Adipose tissue (tissue), 3 donors: ENCODE data around the gene CARD11. TPM values are rescaled to one million over a fixed set of nuclear protein-coding genes. Genes with fewer than 3 reads are reported as not detected.

Experiments used
- H3K27ac ChIP-seq: one replicate; pipeline ENCODE4 v1.5.1; 2013; ENCODE audit warnings: low read depth, low read length
- WGBS, 3 donors: extraction: QIAGEN DNeasy Blood & Tissue Kit; methylation state at CpG; one replicate each; pipeline ENCODE4 v1.1.7; 2013; 5-methylcytosine and 5-hydroxymethylcytosine counted together
- polyA plus RNA-seq, 3 donors: library from polyadenylated mRNA; stranded (reverse); fragments of 200-250 nt; gene quantifications; one replicate each; pipeline ENCODE4 v1.2.3, GENCODE V29; 2013
- donor health status: healthy with polysubstance abuse.
- donor health status: Bipolar disorder and iron deficiency.
- donor health status: healthy.

CARD11 gene
- under 1 TPM; 0.74 to 0.85 (median 0.79) TPM for polyA plus RNA-seq

DNA sequence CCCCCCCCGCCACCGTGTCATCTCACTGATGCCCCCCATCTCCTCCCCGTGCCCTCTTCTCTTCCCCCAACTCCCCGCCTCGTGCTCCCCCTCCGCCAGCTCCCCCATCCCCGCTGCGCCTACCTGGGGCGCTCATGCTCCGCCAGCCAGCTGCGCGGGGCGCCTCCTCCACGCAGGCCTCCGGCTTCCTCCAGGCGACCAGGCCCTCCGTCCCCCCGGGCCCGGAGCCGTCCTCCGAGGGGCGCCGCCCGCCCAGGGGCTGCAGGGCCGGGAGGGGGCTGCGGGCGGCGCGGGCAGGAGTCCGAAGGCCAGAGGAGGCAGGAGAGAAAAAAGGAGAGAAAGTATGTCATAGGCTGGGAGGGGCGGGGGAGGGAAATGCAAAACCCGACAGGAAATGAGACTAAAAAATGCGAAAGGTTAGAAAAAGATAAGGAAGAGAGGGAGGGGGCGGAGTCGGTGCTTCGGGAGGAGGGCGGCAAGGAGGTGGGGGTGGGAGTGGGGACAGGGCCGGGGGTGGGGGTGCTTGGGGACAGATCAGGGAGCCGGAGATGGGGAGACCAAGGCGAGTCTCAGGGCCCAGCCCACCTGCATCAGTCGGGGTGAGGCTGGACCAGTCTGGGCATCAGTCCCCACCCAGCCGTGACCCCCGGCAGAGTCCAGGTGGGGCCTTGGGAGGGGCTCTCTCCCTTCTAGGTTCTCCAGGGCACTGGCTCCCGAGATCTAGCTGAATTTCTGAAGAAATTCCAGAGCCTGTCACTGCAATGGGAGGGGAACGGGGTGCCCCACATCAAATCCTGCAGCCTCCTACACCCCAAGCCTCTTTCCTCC is at the start of gene CARD11:
Gene CARD11, minus strand, starts transcription at position 324 of the 828 bp plus-strand sequence. CDS start 85,361 bp downstream, outside the sequence.
- WGBS, 3 donors: 7 to 10% (median 8%) methylated on average over 34 to 45 of the region's 45 CpGs
- no peak within 1 kb of the TSS for H3K27ac ChIP-seq

DNA sequence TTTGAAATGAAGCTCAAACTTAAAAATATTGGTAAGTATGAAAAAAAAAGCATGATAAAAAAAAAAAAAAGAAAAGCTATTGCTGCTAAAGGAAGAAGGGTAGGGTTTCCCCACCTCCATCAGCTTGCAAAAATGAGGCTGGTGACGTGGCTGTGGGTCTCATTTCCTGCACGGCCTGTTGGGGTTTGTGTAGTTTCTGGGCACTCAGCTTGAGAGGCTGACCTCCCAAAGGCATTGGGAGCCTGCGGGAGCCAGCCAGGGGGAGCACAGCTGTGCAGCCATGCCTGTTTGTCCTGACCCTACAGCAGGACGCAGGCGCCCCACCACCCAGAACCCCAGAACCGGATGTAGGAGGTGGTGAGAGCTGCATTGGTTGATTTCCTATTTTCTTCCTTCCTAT is 48.8 kb upstream of the CARD11 start:
- H3K27ac ChIP-seq: no peak overlapping the region
- WGBS, 3 donors: 34 to 68% (median 39%) methylated on average over 6 of the region's 6 CpGs

DNA sequence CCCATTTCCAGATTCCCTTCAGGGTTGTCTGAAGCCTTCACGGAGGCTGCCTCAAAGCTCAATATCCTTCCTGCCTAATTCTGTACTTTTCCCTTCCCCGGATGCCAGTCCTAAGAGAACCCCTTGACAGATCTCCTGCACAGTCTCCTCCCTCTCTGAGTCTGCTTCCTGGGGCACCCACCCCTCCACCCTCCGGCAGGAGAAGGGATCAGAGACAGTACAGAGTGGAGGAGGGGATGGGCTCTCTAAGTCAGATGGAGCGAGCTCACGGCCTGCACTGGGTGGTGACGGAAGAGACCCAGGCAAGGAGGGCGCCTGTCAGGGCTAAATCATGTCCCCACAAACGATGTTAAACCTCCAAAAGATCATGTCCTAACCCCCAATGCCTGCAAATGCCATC is 48.0 kb upstream of the CARD11 start:
- no peak overlapping the region for H3K27ac ChIP-seq

DNA sequence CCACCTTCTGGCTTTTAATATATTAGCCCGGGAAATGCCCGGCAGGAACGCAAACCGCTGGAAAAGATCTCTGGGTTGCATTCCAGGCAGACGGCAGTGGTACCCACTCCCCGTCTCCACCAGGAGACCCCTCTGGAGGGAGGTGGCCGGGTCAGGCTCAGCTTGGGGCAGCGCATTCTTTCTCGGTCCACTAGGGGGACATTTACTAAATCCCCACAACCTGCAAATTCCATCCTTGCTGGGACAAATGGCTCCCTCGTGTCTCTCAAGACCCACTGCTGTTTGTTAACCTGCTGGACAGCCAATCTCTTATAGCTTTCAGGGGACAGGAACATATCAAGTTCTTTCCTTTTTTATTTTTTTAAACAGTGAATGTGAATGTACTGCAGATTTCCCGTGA is 45.8 kb upstream of the CARD11 start:
- 36 to 50% (median 44%) methylated on average over 11 of the region's 11 CpGs for WGBS, 3 donors
- no peak overlapping the region for H3K27ac ChIP-seq

More for the DNA sequence above, 48.0 kb upstream of the CARD11 start:
- 80 to 81% (median 80%) methylated on average over 8 of the region's 8 CpGs for WGBS, 3 donors

DNA sequence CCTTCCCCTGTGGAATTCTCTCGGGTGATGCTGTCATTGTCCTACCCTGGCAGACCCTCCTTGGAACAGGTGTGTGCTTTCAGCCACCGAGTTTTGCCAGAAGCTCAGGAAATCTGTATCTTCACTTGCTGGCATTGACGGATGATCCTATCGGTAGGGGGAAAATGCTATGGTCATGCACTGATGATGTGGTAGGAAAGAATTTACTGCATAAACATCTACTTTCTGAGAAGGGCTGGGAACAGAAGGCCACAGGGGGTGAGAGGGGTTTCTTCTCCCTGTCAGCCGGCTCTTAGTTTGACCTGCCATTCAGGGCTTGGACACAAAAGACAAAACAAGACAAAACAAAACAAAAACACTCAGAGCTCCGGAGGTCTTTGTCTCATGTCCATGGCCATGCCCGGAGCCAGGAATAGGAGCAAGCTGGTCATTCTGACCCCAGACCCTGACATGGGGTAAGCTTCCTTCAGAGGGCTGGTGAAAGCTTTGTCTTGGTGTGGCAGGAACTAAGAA is 43.6 kb upstream of the CARD11 start:
- no peak overlapping the region for H3K27ac ChIP-seq
- 46 to 54% (median 49%) methylated on average over 7 of the region's 7 CpGs for WGBS, 3 donors

DNA sequence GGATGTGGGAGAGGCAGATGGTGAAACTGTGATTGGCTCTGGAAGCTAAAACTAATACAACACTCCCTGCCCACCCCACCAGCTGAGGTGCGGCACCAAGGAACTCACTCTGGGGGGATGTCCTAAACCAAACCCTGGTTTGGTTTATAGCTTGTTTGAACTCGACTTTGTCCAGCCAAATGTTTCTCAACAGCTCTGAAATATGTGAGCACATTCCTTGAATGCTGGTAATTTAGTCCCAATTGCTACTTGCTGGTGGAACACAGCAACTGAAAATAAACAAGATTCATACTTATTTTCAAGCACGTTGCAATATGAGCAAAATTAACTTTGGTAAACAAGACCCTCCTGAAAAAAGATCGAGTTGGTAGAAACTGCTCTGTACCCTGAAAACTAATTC is 39.7 kb upstream of the CARD11 start:
- 58 to 73% (median 68%) methylated on average over 4 of the region's 4 CpGs for WGBS, 3 donors
- no peak overlapping the region for H3K27ac ChIP-seq

DNA sequence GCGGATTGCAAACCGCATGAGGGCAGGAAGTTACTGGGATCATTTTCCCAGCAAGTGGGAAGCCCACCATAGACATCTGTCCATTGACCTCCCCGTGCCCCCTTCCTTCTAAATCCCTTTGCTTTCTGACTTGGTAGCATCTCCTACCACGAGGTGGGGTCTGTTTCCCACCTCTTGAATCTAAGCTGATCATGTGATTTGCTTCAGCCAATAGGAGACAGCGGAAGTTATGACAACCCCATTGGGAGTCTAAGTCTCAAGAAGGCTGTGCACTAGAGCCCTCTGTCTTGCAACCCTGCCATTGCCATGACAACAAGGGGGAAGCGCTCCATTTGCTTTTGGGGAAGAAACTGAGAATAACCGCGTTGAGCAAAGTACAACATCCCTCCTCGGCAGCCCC is 39.2 kb upstream of the CARD11 start:
- WGBS, 3 donors: 80 to 91% (median 90%) methylated on average over 9 of the region's 9 CpGs
- no peak overlapping the region for H3K27ac ChIP-seq

DNA sequence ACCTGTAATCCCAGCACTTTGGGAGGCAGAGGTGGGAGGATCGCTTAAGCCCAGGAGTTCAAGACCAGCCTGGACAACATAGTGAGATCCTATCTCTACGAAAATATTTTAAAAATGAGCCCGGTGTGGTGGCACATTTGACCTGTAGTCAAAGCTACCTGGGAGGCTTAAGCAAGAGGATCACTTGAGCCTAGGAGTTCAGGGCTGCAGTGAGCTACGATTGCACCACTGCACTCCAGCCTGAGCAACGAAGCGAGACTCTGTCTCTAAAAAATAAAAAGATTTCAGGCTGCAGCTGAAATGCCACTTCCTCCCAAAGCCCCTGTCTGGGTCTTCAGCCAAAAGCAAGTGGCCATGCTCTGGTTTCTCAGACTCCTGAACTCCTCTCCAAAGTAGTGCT is 38.7 kb upstream of the CARD11 start:
- no peak overlapping the region for H3K27ac ChIP-seq
- WGBS, 3 donors: 75 to 77% (median 76%) methylated on average over 6 of the region's 6 CpGs

DNA sequence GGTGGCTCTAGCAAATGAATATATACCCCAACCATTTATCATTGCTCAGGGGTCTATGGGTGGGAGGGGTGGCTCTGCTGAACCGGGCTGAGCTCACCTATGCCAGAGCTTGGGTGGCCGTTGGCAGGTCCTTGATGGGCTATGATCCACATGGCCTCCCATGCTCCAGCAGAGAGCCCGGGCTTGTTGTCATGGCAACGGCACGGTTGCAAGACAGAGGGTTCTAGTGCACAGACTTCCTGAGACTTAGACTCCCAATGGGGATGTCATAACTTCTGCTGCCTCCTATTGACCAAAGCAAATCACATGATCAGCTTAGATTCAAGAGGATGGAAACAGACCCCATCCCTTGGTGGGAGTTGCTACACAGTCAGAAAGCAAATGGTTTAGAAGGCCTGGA is 36.4 kb upstream of the CARD11 start:
- H3K27ac ChIP-seq: no peak overlapping the region
- WGBS, 3 donors: 68 to 79% (median 70%) methylated on average over 5 of the region's 5 CpGs

DNA sequence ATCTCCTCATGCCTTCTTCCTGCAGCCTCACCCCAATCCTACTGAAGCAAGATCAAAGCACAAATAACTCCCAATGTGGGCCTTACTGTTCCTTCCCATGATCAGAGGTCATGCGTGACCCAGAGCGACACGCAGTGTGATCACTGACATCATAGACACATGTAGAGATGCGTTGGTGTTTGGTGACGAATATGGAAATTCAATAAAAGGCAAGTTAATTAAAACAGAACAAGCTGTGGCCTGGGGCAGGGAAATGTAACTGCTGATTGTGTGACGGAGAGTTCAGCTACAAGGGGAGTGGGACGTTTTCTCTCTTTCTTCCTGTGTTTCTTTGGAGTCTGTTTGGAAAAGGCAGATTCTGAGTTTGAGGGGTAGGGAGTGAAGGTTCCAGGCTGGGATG is 34.8 kb upstream of the CARD11 start:
- WGBS, 3 donors: 81 to 85% (median 85%) methylated on average over 7 of the region's 7 CpGs
- no peak overlapping the region for H3K27ac ChIP-seq

DNA sequence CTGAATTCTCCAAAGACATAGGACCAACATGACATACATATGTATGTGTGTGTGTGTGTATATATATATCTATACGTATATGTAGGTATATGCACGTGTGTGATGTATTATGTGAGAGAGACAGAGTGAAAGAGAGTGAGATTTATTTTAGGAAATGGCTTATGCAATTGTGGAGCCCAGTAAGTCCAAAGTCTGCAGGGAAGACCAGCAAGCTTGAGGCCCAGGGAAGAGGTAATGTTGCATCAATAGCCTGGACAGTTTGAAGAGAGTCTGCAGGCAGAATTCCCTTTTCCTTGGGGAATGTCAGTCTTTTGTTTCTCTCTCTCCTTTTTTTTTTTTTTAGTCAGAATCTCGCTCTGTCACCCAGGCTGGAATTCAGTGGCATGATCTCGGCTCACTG is 33.0 kb upstream of the CARD11 start:
- no peak overlapping the region for H3K27ac ChIP-seq
- WGBS, 3 donors: 88 to 92% (median 89%) methylated on average over 4 of the region's 4 CpGs

DNA sequence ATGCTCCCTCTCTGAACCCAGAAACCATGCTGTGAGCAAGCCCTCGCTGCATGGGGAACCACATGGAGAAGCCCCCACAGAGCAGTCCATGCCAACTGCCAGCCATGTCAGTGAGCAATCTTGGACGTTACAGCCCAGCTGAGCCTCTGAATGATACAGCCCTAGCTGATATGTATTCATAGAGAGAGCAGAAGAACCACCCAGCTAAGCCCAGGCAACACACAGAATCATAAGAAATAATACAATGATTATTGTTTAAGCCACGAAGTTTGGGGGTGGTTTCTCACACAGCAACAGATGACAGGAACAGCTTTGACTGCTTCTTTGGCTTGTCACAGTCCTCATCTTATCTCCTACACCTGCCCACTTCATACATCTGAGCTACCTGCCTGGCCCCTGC is 32.5 kb upstream of the CARD11 start:
- WGBS, 3 donors: 77 to 89% (median 84%) methylated on average over 3 of the region's 3 CpGs
- H3K27ac ChIP-seq: no peak overlapping the region

DNA sequence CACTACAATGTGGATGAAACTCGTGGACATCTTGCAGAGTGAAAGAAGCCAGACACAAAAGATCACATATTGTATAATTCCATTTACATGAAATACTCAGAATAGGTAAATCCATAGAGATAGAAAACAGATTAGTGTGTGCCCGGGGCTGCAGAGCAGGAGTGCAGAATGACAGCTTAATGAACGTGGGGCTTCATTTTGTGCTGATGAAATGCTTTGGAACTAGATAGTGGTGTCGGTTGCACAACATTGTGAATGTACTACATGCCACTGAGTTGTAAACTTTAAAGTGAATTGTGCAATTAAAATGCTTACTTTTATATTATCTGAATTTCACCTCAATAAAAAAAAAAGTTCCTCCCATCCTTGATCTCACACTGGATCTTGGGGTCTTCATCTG is 31.8 kb upstream of the CARD11 start:
- H3K27ac ChIP-seq: no peak overlapping the region
- WGBS, 3 donors: 67 to 78% (median 73%) methylated on average over 4 of the region's 4 CpGs

DNA sequence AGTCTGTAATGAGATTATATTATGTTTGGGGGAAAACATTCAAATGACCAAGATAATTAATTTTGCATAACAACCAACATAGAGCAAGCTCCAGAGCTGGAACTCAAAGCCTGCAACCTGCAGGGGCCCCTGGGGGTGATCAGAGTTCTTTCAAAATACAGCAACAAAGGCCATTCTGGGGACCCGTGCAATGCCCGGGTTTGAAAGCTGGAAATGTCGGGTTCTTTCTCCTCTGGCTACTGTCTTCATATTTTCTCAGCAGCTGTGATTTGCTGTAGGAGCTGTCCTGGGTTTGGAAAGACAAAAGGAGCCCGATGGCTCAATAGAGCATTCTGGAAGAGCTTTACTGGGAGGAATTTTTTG is 30.8 kb upstream of the CARD11 start:
- 58 to 79% (median 77%) methylated on average over 4 of the region's 4 CpGs for WGBS, 3 donors
- no peak overlapping the region for H3K27ac ChIP-seq

DNA sequence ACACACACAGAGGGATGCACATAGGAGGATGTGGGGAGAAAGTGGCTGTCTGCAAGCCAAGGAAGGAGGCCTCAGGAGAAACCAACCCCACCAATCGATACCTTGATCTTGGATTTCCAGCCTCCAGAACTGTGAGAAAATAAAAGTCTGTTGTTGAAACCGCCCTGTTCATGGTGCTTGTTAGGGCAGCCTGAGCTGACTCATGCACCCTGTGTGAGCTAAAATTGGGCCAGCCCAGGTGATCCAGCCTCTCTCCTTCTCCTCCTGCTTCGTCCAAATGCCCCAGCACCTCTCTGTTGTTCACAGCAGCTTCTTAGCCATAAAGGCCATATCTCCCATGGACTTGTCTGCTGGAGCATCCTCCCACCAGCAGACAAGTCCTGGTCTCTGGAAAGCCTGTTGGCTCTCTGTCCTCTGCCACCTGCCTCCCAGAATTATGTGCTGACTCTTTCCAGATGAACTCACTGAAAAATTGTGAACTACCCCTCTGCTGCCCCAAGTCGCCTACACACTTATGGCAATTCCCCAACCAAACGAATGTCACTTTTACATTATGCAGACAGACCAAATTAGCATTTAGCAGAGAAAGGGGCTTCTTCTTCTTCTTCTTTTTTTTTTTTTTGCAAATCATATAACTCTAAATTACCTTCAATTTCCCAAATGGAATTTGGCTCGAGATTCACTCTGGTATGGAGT is 30.2 kb upstream of the CARD11 start:
- H3K27ac ChIP-seq: no peak overlapping the region
- WGBS, 3 donors: 71 to 80% (median 76%) methylated on average over 6 of the region's 6 CpGs

DNA sequence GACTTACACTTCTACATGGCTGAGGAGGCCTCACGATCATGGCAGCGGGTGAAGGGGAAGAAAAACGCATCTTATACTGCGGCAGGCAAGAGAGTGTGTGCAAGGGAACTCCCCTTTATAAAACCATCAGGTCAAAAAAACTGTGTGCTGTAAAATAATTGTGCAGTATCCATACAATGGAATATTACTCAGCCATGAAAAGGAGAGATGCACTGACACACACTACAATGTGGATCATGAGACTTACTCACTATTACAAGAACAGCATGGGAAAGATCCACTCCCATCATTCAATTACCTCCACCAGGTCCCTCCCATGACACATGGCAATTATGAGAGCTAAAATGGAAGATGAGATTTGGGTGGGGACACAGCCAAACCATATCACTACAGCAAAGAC is 27.2 kb upstream of the CARD11 start:
- WGBS, 3 donors: 90 to 96% (median 93%) methylated on average over 3 to 4 of the region's 4 CpGs
- no peak overlapping the region for H3K27ac ChIP-seq

DNA sequence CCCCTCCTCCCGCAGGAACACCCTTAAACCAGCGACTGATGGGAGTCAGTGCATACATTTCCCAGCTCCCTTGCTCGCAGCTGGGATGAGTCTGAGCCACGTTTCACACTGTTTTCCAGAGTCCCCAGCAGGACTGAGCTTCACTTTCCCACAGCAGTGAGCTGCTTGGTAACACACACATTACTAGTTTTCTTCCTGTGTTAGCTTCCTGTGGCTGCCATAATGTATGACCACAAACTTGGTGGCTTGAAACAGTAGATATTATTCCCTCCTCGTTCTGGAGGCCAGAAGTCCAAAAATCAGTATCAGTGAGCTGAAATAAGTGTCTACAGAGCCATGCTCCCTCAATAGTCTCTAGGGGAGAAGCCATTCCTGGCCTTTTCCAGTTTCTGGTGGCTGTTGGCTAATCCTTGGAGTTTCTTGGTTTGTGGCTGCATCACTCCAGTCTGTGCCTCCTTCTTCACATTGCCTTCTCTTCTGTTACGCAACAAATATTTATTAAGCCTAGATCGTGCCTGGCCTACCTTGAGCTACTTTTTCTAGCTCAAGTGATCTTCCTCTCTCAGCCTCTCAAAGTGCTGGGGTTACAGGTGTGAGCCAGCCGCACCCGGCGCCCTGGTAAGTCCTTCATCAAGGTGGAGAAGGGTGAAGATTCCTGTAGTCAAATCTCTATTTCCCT is 26.2 kb upstream of the CARD11 start:
- WGBS, 3 donors: 77 to 81% (median 78%) methylated on average over 10 of the region's 10 CpGs
- no peak overlapping the region for H3K27ac ChIP-seq

DNA sequence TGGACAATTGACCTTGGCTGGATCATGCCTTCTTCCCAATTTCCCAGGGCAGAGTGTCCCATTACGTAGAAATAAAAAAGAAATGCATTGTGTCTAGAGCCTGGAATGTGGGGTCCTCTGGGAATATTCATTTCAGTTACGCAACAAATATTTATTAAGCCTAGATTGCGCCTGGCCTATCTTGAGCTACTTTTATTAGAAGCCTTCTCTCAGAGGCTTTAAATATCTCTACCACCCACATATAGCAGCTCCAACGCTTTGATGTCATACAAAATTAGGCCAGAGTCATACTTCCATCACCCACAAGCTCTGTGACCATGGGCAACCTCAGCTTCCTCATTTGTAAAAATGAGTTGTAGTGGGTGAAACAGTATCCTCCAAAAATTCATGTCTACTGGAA is 24.9 kb upstream of the CARD11 start:
- 37 to 76% (median 60%) methylated on average over 4 of the region's 4 CpGs for WGBS, 3 donors
- H3K27ac ChIP-seq: no peak overlapping the region
